ENCODE results near the gene TMEM52B.
A peak's percentile ranks its signal among the peaks of the same experiment; 100 is the strongest.

The TMEM52B gene

GRCh38 chr12:10179776-10180181 is 947 bp downstream of the TMEM52B start:
- H2AFZ ChIP-seq (ENCODE audit: low read depth, low read length) = no peak overlapping the region
- no peak overlapping the region for H3K4me3 ChIP-seq (ENCODE audit: insufficient read depth in 1 of 2, low read depth in 1 of 2, low read length in 2 of 2)

GRCh38 chr12:10182354-10183049 is 3.7 kb downstream of the TMEM52B start:
- no peak overlapping the region for H4K91ac ChIP-seq (ENCODE audit: low read length)
- H3K14ac ChIP-seq (ENCODE audit: low read length in 2 of 2) = peak overlapping the region in 1 of 2 experiments; percentile 65
- peak overlapping the region; percentile 18 for H3K9ac ChIP-seq (ENCODE audit: low read length)
- peak overlapping the region; percentile 61 for H4K8ac ChIP-seq (ENCODE audit: low read length)
- H3K4ac ChIP-seq (ENCODE audit: low read depth in 1 of 2, low read length in 2 of 2) = peak overlapping the region; percentile 15 to 26
- no peaks in the 10 kb centered on the region for H3K27me3 ChIP-seq (ENCODE audit: control insufficient read depth in 1 of 2, insufficient read depth in 1 of 2, low read length in 2 of 2)
- no peak overlapping the region for H3K4me3 ChIP-seq (ENCODE audit: insufficient read depth in 1 of 2, low read depth in 1 of 2, low read length in 2 of 2)
- H2BK120ac ChIP-seq (ENCODE audit: low read depth, low read length) = no peak overlapping the region
- H3K79me1 ChIP-seq (replicated peaks; ENCODE audit: low read length, poor library complexity, severe bottlenecking) = no peaks in the 10 kb centered on the region
- H3K4me2 ChIP-seq (ENCODE audit: low read length, poor library complexity, severe bottlenecking) = no peak overlapping the region
- 33% methylated on average over 3 of the region's 5 CpGs for WGBS
- no peak overlapping the region for H2BK5ac ChIP-seq (ENCODE audit: low read depth, low read length, poor library complexity, severe bottlenecking)
- DNase-seq = peak; percentile 96
- peak overlapping the region in 1 of 2 experiments; percentile 6 for H2BK12ac ChIP-seq (ENCODE audit: low read length in 2 of 2)
- no peak overlapping the region for H2BK15ac ChIP-seq (ENCODE audit: low read depth, poor library complexity, severe bottlenecking)
- peak overlapping the region; percentile 58 to 78 for H3K18ac ChIP-seq (ENCODE audit: low read depth in 1 of 2, low read length in 2 of 2)
- H2AK5ac ChIP-seq (ENCODE audit: low read length, severe bottlenecking) = no peak overlapping the region
- no peaks in the 10 kb centered on the region for H3K4me1 ChIP-seq (ENCODE audit: control insufficient read depth, insufficient read depth, low read depth, low read length)
- no peak overlapping the region for H3K23ac ChIP-seq (ENCODE audit: low read length in 2 of 2)
- H3K27ac ChIP-seq (ENCODE audit: low read length, poor library complexity, severe bottlenecking) = no peak overlapping the region
- H2AFZ ChIP-seq (ENCODE audit: low read depth, low read length) = no peak overlapping the region
- no peaks in the 10 kb centered on the region for H3K9me3 ChIP-seq (ENCODE audit: control insufficient read depth, low read length)
- no peaks in the 10 kb centered on the region for H3K36me3 ChIP-seq (ENCODE audit: control insufficient read depth in 1 of 2, insufficient read depth in 2 of 2, low read depth in 1 of 2, low read length in 2 of 2)

More at GRCh38 chr12:10179776-10180181, 947 bp downstream of the TMEM52B start:
- Histone ChIP-seq H3K4ac (ENCODE audit: low read depth in 1 of 2, low read length in 2 of 2) (no peak overlapping the region), H2BK15ac (ENCODE audit: low read depth, poor library complexity, severe bottlenecking) (no peak overlapping the region), H3K79me1 (replicated peaks; ENCODE audit: low read length, poor library complexity, severe bottlenecking) (no peaks in the 10 kb centered on the region), H4K91ac (ENCODE audit: low read length) (no peak overlapping the region), H3K4me1 (ENCODE audit: control insufficient read depth, insufficient read depth, low read depth, low read length) (no peaks in the 10 kb centered on the region), H3K36me3 (ENCODE audit: control insufficient read depth in 1 of 2, insufficient read depth in 2 of 2, low read depth in 1 of 2, low read length in 2 of 2) (no peaks in the 10 kb centered on the region), H4K8ac (ENCODE audit: low read length) (no peak overlapping the region), H2BK12ac (ENCODE audit: low read length in 2 of 2) (no peak overlapping the region), H3K14ac (ENCODE audit: low read length in 2 of 2) (no peak overlapping the region), H3K27ac (ENCODE audit: low read length, poor library complexity, severe bottlenecking) (no peak overlapping the region), H2BK5ac (ENCODE audit: low read depth, low read length, poor library complexity, severe bottlenecking) (no peak overlapping the region), H3K4me2 (ENCODE audit: low read length, poor library complexity, severe bottlenecking) (no peak overlapping the region), H2BK120ac (ENCODE audit: low read depth, low read length) (no peak overlapping the region), H3K18ac (ENCODE audit: low read depth in 1 of 2, low read length in 2 of 2) (peak overlapping the region in 1 of 2 experiments; percentile 71), H3K27me3 (ENCODE audit: control insufficient read depth in 1 of 2, insufficient read depth in 1 of 2, low read length in 2 of 2) (no peaks in the 10 kb centered on the region), H3K9me3 (ENCODE audit: control insufficient read depth, low read length) (no peaks in the 10 kb centered on the region), H3K9ac (ENCODE audit: low read length) (peak overlapping the region; percentile 35), H2AK5ac (ENCODE audit: low read length, severe bottlenecking) (no peak overlapping the region), H3K23ac (ENCODE audit: low read length in 2 of 2) (no peak overlapping the region)
- 43% methylated on average over 2 of the region's 5 CpGs for WGBS
- peak; percentile 70 for DNase-seq

DNA sequence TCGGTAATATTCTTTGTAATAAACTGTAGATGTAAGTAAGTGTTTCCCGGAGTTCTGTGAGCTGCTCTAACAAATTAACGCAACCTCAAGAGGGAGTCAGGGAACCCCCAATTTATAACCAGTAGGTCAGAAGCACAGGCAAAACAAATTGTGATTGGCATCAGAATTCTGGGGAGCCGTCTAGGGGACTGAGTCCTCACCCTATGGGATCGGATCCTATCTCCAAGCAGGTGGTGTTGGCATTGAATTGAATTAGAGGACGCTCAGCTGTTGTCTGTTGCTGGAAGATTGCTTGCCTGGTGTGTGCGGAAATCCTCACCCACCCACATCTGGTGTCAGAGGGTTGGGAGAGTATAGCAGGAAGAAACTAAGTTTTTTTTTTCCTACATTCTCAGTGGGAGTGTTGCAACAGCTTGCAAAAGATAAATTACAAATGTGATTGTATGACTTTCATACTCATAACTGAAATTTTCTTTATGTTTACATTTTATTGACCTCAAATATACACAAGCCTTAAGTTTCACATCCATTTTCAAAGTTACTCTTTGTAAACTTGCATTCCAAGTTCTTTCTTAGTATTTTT is 5.5 kb downstream of the TMEM52B start:
- H3K4me1 ChIP-seq (ENCODE audit: control insufficient read depth, insufficient read depth, low read depth, low read length) = no peaks in the 10 kb centered on the region
- peak overlapping the region; percentile 6 to 17 for H2BK12ac ChIP-seq (ENCODE audit: low read length in 2 of 2)
- H4K8ac ChIP-seq (ENCODE audit: low read length) = no peak overlapping the region
- 87% methylated on average over 6 of the region's 7 CpGs for WGBS
- no peaks in the 10 kb centered on the region for H3K36me3 ChIP-seq (ENCODE audit: control insufficient read depth in 1 of 2, insufficient read depth in 2 of 2, low read depth in 1 of 2, low read length in 2 of 2)
- no peak overlapping the region for H4K91ac ChIP-seq (ENCODE audit: low read length)
- no peaks in the 10 kb centered on the region for H3K79me1 ChIP-seq (replicated peaks; ENCODE audit: low read length, poor library complexity, severe bottlenecking)
- no peak overlapping the region for H3K14ac ChIP-seq (ENCODE audit: low read length in 2 of 2)
- no peak overlapping the region for H2BK15ac ChIP-seq (ENCODE audit: low read depth, poor library complexity, severe bottlenecking)
- no peak overlapping the region for H3K4ac ChIP-seq (ENCODE audit: low read depth in 1 of 2, low read length in 2 of 2)
- H2AK5ac ChIP-seq (ENCODE audit: low read length, severe bottlenecking) = no peak overlapping the region
- no peaks in the 10 kb centered on the region for H3K9me3 ChIP-seq (ENCODE audit: control insufficient read depth, low read length)
- H3K4me3 ChIP-seq (ENCODE audit: insufficient read depth in 1 of 2, low read depth in 1 of 2, low read length in 2 of 2) = no peak overlapping the region
- peak; percentile 80 for DNase-seq
- no peak overlapping the region for H2BK5ac ChIP-seq (ENCODE audit: low read depth, low read length, poor library complexity, severe bottlenecking)
- no peak overlapping the region for H3K9ac ChIP-seq (ENCODE audit: low read length)
- H3K23ac ChIP-seq (ENCODE audit: low read length in 2 of 2) = no peak overlapping the region
- H3K27ac ChIP-seq (ENCODE audit: low read length, poor library complexity, severe bottlenecking) = no peak overlapping the region
- H3K18ac ChIP-seq (ENCODE audit: low read depth in 1 of 2, low read length in 2 of 2) = no peak overlapping the region
- no peak overlapping the region for H2BK120ac ChIP-seq (ENCODE audit: low read depth, low read length)
- no peak overlapping the region for H2AFZ ChIP-seq (ENCODE audit: low read depth, low read length)
- H3K27me3 ChIP-seq (ENCODE audit: control insufficient read depth in 1 of 2, insufficient read depth in 1 of 2, low read length in 2 of 2) = no peaks in the 10 kb centered on the region
- H3K4me2 ChIP-seq (ENCODE audit: low read length, poor library complexity, severe bottlenecking) = no peak overlapping the region

DNA sequence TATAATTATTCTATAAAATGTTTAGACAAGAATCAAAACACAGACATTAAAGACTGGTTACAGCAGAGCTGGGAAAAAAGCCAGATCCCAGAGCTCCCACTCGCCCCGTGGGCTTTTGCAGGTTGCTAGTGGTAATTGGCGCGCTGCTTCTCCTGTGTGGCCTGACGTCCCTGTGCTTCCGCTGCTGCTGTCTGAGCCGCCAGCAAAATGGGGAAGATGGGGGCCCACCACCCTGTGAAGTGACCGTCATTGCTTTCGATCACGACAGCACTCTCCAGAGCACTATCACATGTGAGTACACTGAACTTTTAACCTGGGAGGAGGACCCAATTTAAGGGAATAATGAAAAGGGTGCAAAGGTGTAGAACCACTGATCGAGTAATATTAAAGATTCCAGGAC is 7.5 kb downstream of the TMEM52B start:
- Histone ChIP-seq H3K36me3 (ENCODE audit: control insufficient read depth in 1 of 2, insufficient read depth in 2 of 2, low read depth in 1 of 2, low read length in 2 of 2) (no peaks in the 10 kb centered on the region), H3K4ac (ENCODE audit: low read depth in 1 of 2, low read length in 2 of 2) (peak overlapping the region in 1 of 2 experiments; percentile 49), H3K9me3 (ENCODE audit: control insufficient read depth, low read length) (no peaks in the 10 kb centered on the region), H2AFZ (ENCODE audit: low read depth, low read length) (no peak overlapping the region), H4K8ac (ENCODE audit: low read length) (no peak overlapping the region), H2BK15ac (ENCODE audit: low read depth, poor library complexity, severe bottlenecking) (no peak overlapping the region), H2BK5ac (ENCODE audit: low read depth, low read length, poor library complexity, severe bottlenecking) (no peak overlapping the region), H3K9ac (ENCODE audit: low read length) (no peak overlapping the region), H3K23ac (ENCODE audit: low read length in 2 of 2) (no peak overlapping the region), H4K91ac (ENCODE audit: low read length) (peak overlapping the region; percentile 66), H3K4me3 (ENCODE audit: insufficient read depth in 1 of 2, low read depth in 1 of 2, low read length in 2 of 2) (no peak overlapping the region), H3K4me1 (ENCODE audit: control insufficient read depth, insufficient read depth, low read depth, low read length) (peaks cover 3% of the 10 kb centered on the region), H3K18ac (ENCODE audit: low read depth in 1 of 2, low read length in 2 of 2) (peak overlapping the region; percentile 22 to 67), H2BK12ac (ENCODE audit: low read length in 2 of 2) (peak overlapping the region; percentile 82 to 89), H3K14ac (ENCODE audit: low read length in 2 of 2) (no peak overlapping the region), H3K79me1 (replicated peaks; ENCODE audit: low read length, poor library complexity, severe bottlenecking) (no peaks in the 10 kb centered on the region), H3K27me3 (ENCODE audit: control insufficient read depth in 1 of 2, insufficient read depth in 1 of 2, low read length in 2 of 2) (no peaks in the 10 kb centered on the region), H2BK120ac (ENCODE audit: low read depth, low read length) (no peak overlapping the region), H2AK5ac (ENCODE audit: low read length, severe bottlenecking) (no peak overlapping the region), H3K27ac (ENCODE audit: low read length, poor library complexity, severe bottlenecking) (no peak overlapping the region), H3K4me2 (ENCODE audit: low read length, poor library complexity, severe bottlenecking) (no peak overlapping the region)
- DNase-seq = no peak
- 94% methylated on average over 8 of the region's 11 CpGs for WGBS
